Lung (tissue), 12 donors: ENCODE data around the gene NTM. TPM values are rescaled to one million over a fixed set of nuclear protein-coding genes. Genes with fewer than 3 reads are reported as not detected.

ENCODE experiments used
- ATAC-seq: fragments of 200-7000 bp; cut with Tn5 transposase; one replicate; pipeline ENCODE4 v1.9.1; 2020; ENCODE audit warnings: moderate number of reproducible peaks; ENCODE audit not compliant: insufficient read depth, low FRiP score
- DNase-seq, 3 donors: peaks; one replicate each; pipeline ENCODE4 v3.0.0-alpha.2; 2013 to 2017
- H3K27ac ChIP-seq, 2 donors: one replicate each; pipeline ENCODE4 v1.5.1; 2013; ENCODE audit warnings: mild to moderate bottlenecking in 2 of 2, moderate library complexity in 2 of 2, control low read depth in 1 of 2, inconsistent platforms in 1 of 2, low read depth in 1 of 2, low read length in 1 of 2
- H3K27me3 ChIP-seq, 3 donors: one replicate each; pipeline ENCODE4 v1.5.1; 2013; ENCODE audit warnings: low read length in 2 of 3; ENCODE audit not compliant: control insufficient read depth in 3 of 3, insufficient read depth in 3 of 3
- H3K36me3 ChIP-seq, 4 donors: one replicate each; pipeline ENCODE4 v1.5.1; 2013; ENCODE audit warnings: low read length in 4 of 4, mild to moderate bottlenecking in 1 of 4, moderate library complexity in 1 of 4; ENCODE audit not compliant: control insufficient read depth in 4 of 4, insufficient read depth in 4 of 4
- H3K4me1 ChIP-seq, 5 donors: one replicate each; pipeline ENCODE4 v1.5.1; 2013; ENCODE audit warnings: low read length in 5 of 5, mild to moderate bottlenecking in 2 of 5, moderate library complexity in 1 of 5; ENCODE audit not compliant: control insufficient read depth in 5 of 5, insufficient read depth in 5 of 5
- H3K4me3 ChIP-seq: one replicate; pipeline ENCODE4 v1.5.1; 2013; ENCODE audit warnings: mild to moderate bottlenecking, control low read depth, moderate library complexity
- H3K9ac ChIP-seq, 2 donors: one replicate each; pipeline ENCODE4 v1.5.1; 2013; ENCODE audit warnings: low read length in 2 of 2, control low read depth in 1 of 2; ENCODE audit not compliant: insufficient read depth in 1 of 2
- H3K9me3 ChIP-seq, 4 donors: one replicate each; pipeline ENCODE4 v1.5.1; 2013; ENCODE audit warnings: low read length in 3 of 4, mild to moderate bottlenecking in 1 of 4, moderate library complexity in 1 of 4; ENCODE audit not compliant: control insufficient read depth in 4 of 4, insufficient read depth in 3 of 4
- CTCF ChIP-seq: IDR thresholded peaks from 2 replicates; pipeline ENCODE4 v1.5.1; 2012; ENCODE audit warnings: mild to moderate bottlenecking; ENCODE audit errors: control extremely low read depth, extremely low read depth
- WGBS, 2 donors: extraction: QIAGEN DNeasy Blood & Tissue Kit; methylation state at CpG; one replicate each; pipeline ENCODE4 v1.1.7; 2013; 5-methylcytosine and 5-hydroxymethylcytosine counted together
- polyA plus RNA-seq, 2 donors: library from polyadenylated mRNA; stranded (reverse); fragments of 200-250 nt; gene quantifications; one replicate each; pipeline ENCODE4 v1.2.1, GENCODE V29; 2013
- total RNA-seq, 2 donors: library from RNA; depleted of rRNA in 1 of 2; stranded (reverse); fragments of >200 nt in 1 of 2; gene quantifications; one replicate each; pipeline ENCODE4 v1.2.1, GENCODE V29; 2014 to 2021
- donor health status: control.
- donor health status: control.
- donor health status: Bipolar disorder and iron deficiency.
- donor health status: healthy.
- donor health status: DM: yes; HTN: yes; CAD: no.

The NTM gene
- total and polyA plus RNA-seq, 4 donors, result 0.39 to 30.9 (median 7.2) TPM

GRCh38 chr11:131654849-131655248 lies 284.4 kb downstream of the NTM start:
- DNase-seq, result no peak

GRCh38 chr11:131656179-131656838 lies 285.9 kb downstream of the NTM start:
- peaks cover 0 to 2% (median 0%) of the 10 kb centered on the region in 4 donors for H3K9me3 ChIP-seq
- H3K4me1 ChIP-seq, result no peaks in the 10 kb centered on the region
- DNase-seq (no peak), ATAC-seq (no peak)
- no peaks in the 10 kb centered on the region for H3K36me3 ChIP-seq
- no peak overlapping the region for H3K9ac ChIP-seq
- H3K27me3 ChIP-seq, result peaks cover 0 to 4% (median 0%) of the 10 kb centered on the region in 3 donors
- WGBS, 2 donors, result 58 to 59% methylated on average over 9 of the region's 9 CpGs
- no peak overlapping the region for H3K27ac ChIP-seq
- no peak for TF ChIP-seq CTCF
- H3K4me3 ChIP-seq, result no peak overlapping the region

More at GRCh38 chr11:131654849-131655248, 284.4 kb downstream of the NTM start:
- Histone ChIP-seq H3K36me3 (no peaks in the 10 kb centered on the region), H3K27me3 (peaks cover 0 to 2% (median 0%) of the 10 kb centered on the region in 3 donors), H3K9ac (no peak overlapping the region), H3K27ac (no peak overlapping the region), H3K4me3 (no peak overlapping the region), H3K9me3 (peaks cover 0 to 2% (median 0%) of the 10 kb centered on the region in 4 donors), H3K4me1 (no peaks in the 10 kb centered on the region)
- 94 to 98% methylated on average over 10 of the region's 10 CpGs for WGBS, 2 donors
- no peak for TF ChIP-seq CTCF
- no peak for ATAC-seq

GRCh38 chr11:131656839-131657211 lies 286.4 kb downstream of the NTM start:
- no peak for ATAC-seq
- DNase-seq, result no peak
- H3K4me1 ChIP-seq, result peaks cover 0 to 4% (median 0%) of the 10 kb centered on the region in 5 donors
- no peak overlapping the region for H3K9ac ChIP-seq
- no peak for TF ChIP-seq CTCF
- 43 to 50% methylated on average over 9 of the region's 9 CpGs for WGBS, 2 donors
- no peaks in the 10 kb centered on the region for H3K36me3 ChIP-seq
- no peak overlapping the region for H3K27ac ChIP-seq
- H3K9me3 ChIP-seq, result peaks cover 0 to 2% (median 0%) of the 10 kb centered on the region in 4 donors
- peaks cover 0 to 4% (median 0%) of the 10 kb centered on the region in 3 donors for H3K27me3 ChIP-seq
- H3K4me3 ChIP-seq, result no peak overlapping the region
